Natural killer cell (primary cell): ENCODE measurements around the gene IFNL2. TPM values are rescaled to one million over a fixed set of nuclear protein-coding genes. Genes with fewer than 3 reads are reported as not detected.
A peak's percentile ranks its signal among the peaks of the same experiment; 100 is the strongest.
"Not testable (repeated sequence)": the region's sequence is repeated elsewhere in the genome, so short reads cannot be mapped to it uniquely, and the experiment has no call there.

Experiments used
- ATAC-seq, 3 donors: fragments of 150-1000 bp in 2 of 3; fragments of 200-7000 bp in 1 of 3; cut with Tn5 transposase; 1 replicate in 1 of 3; 2 replicates in 2 of 3; pipeline ENCODE4 v1.10.0; 2021; ENCODE audit warnings: mild to moderate bottlenecking in 2 of 3, moderate library complexity in 2 of 3
- DNase-seq, 2 donors: peaks; one replicate each; pipeline versions ENCODE4 v3.0.0 to v3.0.0-alpha.2; 2013 to 2021; ENCODE audit warnings: mixed read lengths in 1 of 2
- H3K27ac ChIP-seq: one replicate; pipeline ENCODE4 v1.5.1; 2013; ENCODE audit warnings: mild to moderate bottlenecking, low read length
- H3K27me3 ChIP-seq: one replicate; pipeline ENCODE4 v1.6.1; 2013; ENCODE audit warnings: low read length; ENCODE audit not compliant: control insufficient read depth, insufficient read depth
- H3K36me3 ChIP-seq: one replicate; pipeline ENCODE4 v1.6.1; 2013; ENCODE audit warnings: low read length; ENCODE audit not compliant: control insufficient read depth, insufficient read depth
- H3K4me1 ChIP-seq: one replicate; pipeline ENCODE4 v1.6.1; 2013; ENCODE audit warnings: low read length; ENCODE audit not compliant: control insufficient read depth, insufficient read depth
- H3K4me3 ChIP-seq: one replicate; pipeline ENCODE4 v1.5.1; 2013; ENCODE audit warnings: low read length
- H3K9me3 ChIP-seq: one replicate; pipeline ENCODE4 v1.6.1; 2013; ENCODE audit warnings: low read length; ENCODE audit not compliant: control insufficient read depth, insufficient read depth
- H3K27ac Mint-ChIP-seq, 2 donors: one replicate each; pipeline ENCODE4 v1.8.0; 2022; ENCODE audit warnings: mild to moderate bottlenecking in 2 of 2, mixed read lengths in 2 of 2, moderate library complexity in 1 of 2
- H3K27me3 Mint-ChIP-seq, 2 donors: one replicate each; pipeline ENCODE4 v1.8.0; 2022; ENCODE audit warnings: low read depth in 2 of 2, mixed read lengths in 2 of 2
- H3K36me3 Mint-ChIP-seq: one replicate; pipeline ENCODE4 v1.8.0; 2022; ENCODE audit warnings: mixed read lengths
- H3K4me1 Mint-ChIP-seq, 2 donors: one replicate each; pipeline ENCODE4 v1.8.0; 2022; ENCODE audit warnings: mixed read lengths in 2 of 2
- H3K4me3 Mint-ChIP-seq: one replicate; pipeline ENCODE4 v1.8.0; 2022; ENCODE audit warnings: mild to moderate bottlenecking, moderate library complexity, mixed read lengths
- H3K9me3 Mint-ChIP-seq, 2 donors: one replicate each; pipeline ENCODE4 v1.8.0; 2022; ENCODE audit warnings: mixed read lengths in 2 of 2
- CTCF ChIP-seq: fragments of 200-600 bp; IDR thresholded peaks from one replicate; pipeline ENCODE4 v1.8.0; 2022; ENCODE audit warnings: antibody characterized with exemption
- WGBS: methylation state at CpG from one replicate; pipeline ENCODE4 v1.1.7; 2013; ENCODE audit warnings: missing lambda C conversion rate; ENCODE audit not compliant: insufficient coverage; 5-methylcytosine and 5-hydroxymethylcytosine counted together
- intact Hi-C: fragments of 100-400 bp; cut with micrococcal nuclease; formaldehyde crosslinking; loops from one replicate; pipeline ENCODE4 v1.14.2; 2022
- total RNA-seq, 4 donors: library from RNA; stranded (reverse); fragments of 120-200 nt in 1 of 4; gene quantifications; one replicate each; pipeline versions ENCODE4 v1.2.3 to v1.2.4, GENCODE V29; 2013 to 2022

The IFNL2 gene
- total RNA-seq, 3 donors from 2014 or later (not counting 1 experiment from before 2014, with no cell fraction given) = not detected

- peak in 1 of 3 donors; percentile 29 for ATAC-seq
- intact Hi-C loops = no loop called here
Observed at GRCh38 chr19:39263912-39264305, 4.3 kb upstream of the IFNL2 start.

GRCh38 chr19:39264306-39265290 lies 3.6 kb upstream of the IFNL2 start:
- DNase-seq = peak in 1 of 2 donors; percentile 3

More at GRCh38 chr19:39263912-39264305, 4.3 kb upstream of the IFNL2 start:
- Histone ChIP-seq H3K27me3 (peaks cover 36% of the 10 kb centered on the region), H3K4me1 (peaks cover 20% of the 10 kb centered on the region), H3K36me3 (no peaks in the 10 kb centered on the region), H3K27ac (no peak overlapping the region), H3K9me3 (no peaks in the 10 kb centered on the region), H3K4me3 (no peak overlapping the region)
- Mint-ChIP-seq H3K9me3 (no peaks in the 10 kb centered on the region), H3K36me3 (no peaks in the 10 kb centered on the region), H3K27ac (no peak overlapping the region), H3K4me3 (peak overlapping the region; percentile 79), H3K4me1 (peaks cover 10% of the 10 kb centered on the region in 2 donors), H3K27me3 (peaks cover 19 to 28% of the 10 kb centered on the region in 2 donors)
- DNase-seq = no peak
- WGBS = 30% methylated on average over 17 of the region's 17 CpGs
- no peak for TF ChIP-seq CTCF

GRCh38 chr19:39265321-39265916 lies 2.8 kb upstream of the IFNL2 start:
- Mint-ChIP-seq H3K9me3 (no peaks in the 10 kb centered on the region), H3K27ac (no peak overlapping the region), H3K4me1 (peaks cover 10% of the 10 kb centered on the region in 2 donors), H3K27me3 (peaks cover 19 to 28% of the 10 kb centered on the region in 2 donors), H3K4me3 (peak overlapping the region; percentile 42), H3K36me3 (no peaks in the 10 kb centered on the region)
- DNase-seq (no peak), ATAC-seq (peak in 1 of 3 donors; percentile 24)
- Histone ChIP-seq H3K27ac (no peak overlapping the region), H3K9me3 (no peaks in the 10 kb centered on the region), H3K27me3 (peaks cover 36% of the 10 kb centered on the region), H3K36me3 (no peaks in the 10 kb centered on the region), H3K4me1 (peaks cover 20% of the 10 kb centered on the region), H3K4me3 (no peak overlapping the region)
- 46% methylated on average over 39 of the region's 39 CpGs for WGBS
- no peak for TF ChIP-seq CTCF
- intact Hi-C loops = no loop called here

More at GRCh38 chr19:39264306-39265290, 3.6 kb upstream of the IFNL2 start:
- 10% methylated on average over 102 of the region's 102 CpGs for WGBS
- peak in 2 of 3 donors; percentile 44 to 58 for ATAC-seq
- no peak overlapping the region for H3K4me3 ChIP-seq
- Mint-ChIP-seq H3K4me3 (peak overlapping the region; percentile 79), H3K36me3 (no peaks in the 10 kb centered on the region), H3K27ac (no peak overlapping the region), H3K27me3 (peaks cover 19 to 28% of the 10 kb centered on the region in 2 donors), H3K9me3 (no peaks in the 10 kb centered on the region), H3K4me1 (peaks cover 10% of the 10 kb centered on the region in 2 donors)
- H3K36me3 ChIP-seq = no peaks in the 10 kb centered on the region
- H3K27ac ChIP-seq = no peak overlapping the region
- TF ChIP-seq CTCF = no peak
- H3K9me3 ChIP-seq = no peaks in the 10 kb centered on the region
- peaks cover 36% of the 10 kb centered on the region for H3K27me3 ChIP-seq
- intact Hi-C loops = no loop called here
- H3K4me1 ChIP-seq = peaks cover 20% of the 10 kb centered on the region

GRCh38 chr19:39268531-39269223 lies 481 bp downstream of the IFNL2 start:
- H3K9me3 Mint-ChIP-seq, H3K9me3 ChIP-seq, ATAC-seq, DNase-seq, H3K27me3 Mint-ChIP-seq, H3K4me3 ChIP-seq, H3K27ac ChIP-seq, H3K4me3 Mint-ChIP-seq, intact Hi-C loops, H3K4me1 Mint-ChIP-seq, H3K36me3 ChIP-seq, H3K27ac Mint-ChIP-seq, H3K36me3 Mint-ChIP-seq: not testable (repeated sequence)
- WGBS = 94% methylated on average over 5 of the region's 10 CpGs
- H3K4me1 ChIP-seq = peaks cover 20% of the 10 kb centered on the region
- H3K27me3 ChIP-seq = peaks cover 18% of the 10 kb centered on the region

- H3K27me3 Mint-ChIP-seq, H3K36me3 Mint-ChIP-seq, H3K4me1 Mint-ChIP-seq, ATAC-seq, H3K9me3 ChIP-seq, H3K4me3 Mint-ChIP-seq, H3K36me3 ChIP-seq, H3K9me3 Mint-ChIP-seq, intact Hi-C loops, DNase-seq, H3K27ac Mint-ChIP-seq, H3K4me3 ChIP-seq, H3K27ac ChIP-seq: not testable (repeated sequence)
- WGBS = 80% methylated on average over 9 of the region's 10 CpGs
- Histone ChIP-seq H3K27me3 (peaks cover 11% of the 10 kb centered on the region), H3K4me1 (peaks cover 13% of the 10 kb centered on the region)
Observed at GRCh38 chr19:39269369-39269768, 1.2 kb downstream of the IFNL2 start.
